Right lobe of liver (tissue), 6 donors: Measurements from ENCODE around the gene SEPTIN10. TPM values are rescaled to one million over a fixed set of nuclear protein-coding genes. Genes with fewer than 3 reads are reported as not detected.
"Not testable (repeated sequence)": the region's sequence is repeated elsewhere in the genome, so short reads cannot be mapped to it uniquely, and the experiment has no call there.

Source experiments
- ATAC-seq, 4 donors: fragments of 200-7000 bp; cut with Tn5 transposase; one replicate each; pipeline ENCODE4 v1.9.1; 2020; ENCODE audit warnings: mild to moderate bottlenecking in 4 of 4, moderate library complexity in 4 of 4
- DNase-seq, 3 donors: peaks; one replicate each; pipeline ENCODE4 v3.0.0-alpha.2; 2020
- H3K27ac ChIP-seq, 3 donors: fragments of 200-600 bp; one replicate each; pipeline ENCODE4 v1.8.0; 2022
- H3K27me3 ChIP-seq, 2 donors: fragments of 200-600 bp; one replicate each; pipeline ENCODE4 v1.8.0; 2022
- H3K36me3 ChIP-seq, 4 donors: fragments of 200-600 bp; sonication (generic) in 1 of 4; one replicate each; pipeline versions ENCODE4 v1.5.1 to v1.8.0; 2017 to 2022; ENCODE audit warnings: control low read depth in 1 of 4
- H3K4me1 ChIP-seq, 4 donors: fragments of 200-600 bp; sonication (generic) in 1 of 4; one replicate each; pipeline versions ENCODE4 v1.5.1 to v1.8.0; 2017 to 2022; ENCODE audit warnings: control low read depth in 1 of 4
- H3K4me3 ChIP-seq, 3 donors: fragments of 200-600 bp; one replicate each; pipeline ENCODE4 v1.8.0; 2022
- H3K9me3 ChIP-seq, 4 donors: fragments of 200-600 bp; sonication (generic) in 1 of 4; one replicate each; pipeline versions ENCODE4 v1.5.1 to v1.8.0; 2017 to 2022; ENCODE audit warnings: control low read depth in 1 of 4
- POLR2A ChIP-seq: fragments of 450-650 bp; IDR thresholded peaks from one replicate; pipeline ENCODE4 v1.6.1; 2017; ENCODE audit warnings: antibody characterized with exemption, mild to moderate bottlenecking
- WGBS: methylation state at CpG from one replicate; pipeline ENCODE4 v1.1.6; 2018; ENCODE audit warnings: low coverage, low lambda C conversion rate; ENCODE audit not compliant: insufficient coverage; ENCODE audit errors: missing lambda C conversion rate; 5-methylcytosine and 5-hydroxymethylcytosine counted together
- intact Hi-C, 2 donors: fragments of 100-400 bp; cut with DNase I; formaldehyde crosslinking; loops; one replicate each; pipeline versions ENCODE4 v1.11.2 to v1.14.1; 2022
- total RNA-seq, 6 experiments: library from RNA; depleted of rRNA in 2 of 6; stranded (reverse); fragments of >200 nt in 2 of 6; fragmentation: NEBNext Ultra II Directional in 3 of 6; extraction: Animal tissue kit (Norgen Biotek cat#: 25700) in 3 of 6; gene quantifications; one replicate each; pipeline versions ENCODE4 v1.1.0 to v1.2.4, GENCODE V29; 2016 to 2023
- TF ChIP-seq, protein P1 (sequence below), 4 donors: fragments of 200-600 bp in 3 of 4; fragments of 450-650 bp in 1 of 4; IDR thresholded peaks; one replicate each; pipeline versions ENCODE4 v1.5.1 to v1.8.0; 2016 to 2022; ENCODE audit warnings: antibody characterized with exemption in 4 of 4, mild to moderate bottlenecking in 2 of 4
- donor health status: DM: no; HTN: yes; CAD: no.
- donor health status: DM: no; HTN: no; CAD: no.
- donor health status: DM: no; HTN: no; CAD: no.
- donor health status: DM: no; HTN: yes; CAD: no.
- donor health status: DM: no; HTN: yes; CAD: no.

SEPTIN10 gene
- total RNA-seq, 6 experiments from 2014 or later, result 34.6 to 52.8 (median 40.8) TPM

DNA sequence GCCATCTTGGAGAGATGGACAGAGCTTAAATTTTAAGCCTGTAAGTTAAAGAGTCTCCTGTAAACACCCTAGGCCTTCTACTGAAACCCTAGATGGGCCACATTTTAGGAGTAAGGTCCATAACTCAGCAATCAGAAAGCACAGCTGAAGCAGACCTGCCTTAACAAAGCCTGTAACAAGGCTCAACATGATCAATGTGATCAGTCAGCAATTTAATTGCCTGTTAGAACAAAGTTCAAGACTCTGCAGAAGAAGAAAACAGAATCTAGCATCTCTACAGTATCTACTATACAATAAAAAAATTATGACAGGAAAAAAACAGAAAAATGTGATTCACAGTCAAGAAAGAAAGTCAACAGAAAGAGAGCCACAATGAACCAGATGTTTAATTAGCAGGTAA, 27.1 kb downstream of the SEPTIN10 start:
- no peak for ATAC-seq
- no peak for DNase-seq
- Histone ChIP-seq H3K4me1 (no peaks in the 10 kb centered on the region), H3K9me3 (no peaks in the 10 kb centered on the region), H3K27me3 (no peaks in the 10 kb centered on the region), H3K4me3 (no peak overlapping the region), H3K36me3 (no peaks in the 10 kb centered on the region), H3K27ac (no peak overlapping the region)
- intact Hi-C loops, result no loop called here
- no peak for TF ChIP-seq POLR2A
- TF ChIP-seq, protein P1, sequence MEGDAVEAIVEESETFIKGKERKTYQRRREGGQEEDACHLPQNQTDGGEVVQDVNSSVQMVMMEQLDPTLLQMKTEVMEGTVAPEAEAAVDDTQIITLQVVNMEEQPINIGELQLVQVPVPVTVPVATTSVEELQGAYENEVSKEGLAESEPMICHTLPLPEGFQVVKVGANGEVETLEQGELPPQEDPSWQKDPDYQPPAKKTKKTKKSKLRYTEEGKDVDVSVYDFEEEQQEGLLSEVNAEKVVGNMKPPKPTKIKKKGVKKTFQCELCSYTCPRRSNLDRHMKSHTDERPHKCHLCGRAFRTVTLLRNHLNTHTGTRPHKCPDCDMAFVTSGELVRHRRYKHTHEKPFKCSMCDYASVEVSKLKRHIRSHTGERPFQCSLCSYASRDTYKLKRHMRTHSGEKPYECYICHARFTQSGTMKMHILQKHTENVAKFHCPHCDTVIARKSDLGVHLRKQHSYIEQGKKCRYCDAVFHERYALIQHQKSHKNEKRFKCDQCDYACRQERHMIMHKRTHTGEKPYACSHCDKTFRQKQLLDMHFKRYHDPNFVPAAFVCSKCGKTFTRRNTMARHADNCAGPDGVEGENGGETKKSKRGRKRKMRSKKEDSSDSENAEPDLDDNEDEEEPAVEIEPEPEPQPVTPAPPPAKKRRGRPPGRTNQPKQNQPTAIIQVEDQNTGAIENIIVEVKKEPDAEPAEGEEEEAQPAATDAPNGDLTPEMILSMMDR (IDR thresholded peaks at IDR 0.05), result no peak

DNA sequence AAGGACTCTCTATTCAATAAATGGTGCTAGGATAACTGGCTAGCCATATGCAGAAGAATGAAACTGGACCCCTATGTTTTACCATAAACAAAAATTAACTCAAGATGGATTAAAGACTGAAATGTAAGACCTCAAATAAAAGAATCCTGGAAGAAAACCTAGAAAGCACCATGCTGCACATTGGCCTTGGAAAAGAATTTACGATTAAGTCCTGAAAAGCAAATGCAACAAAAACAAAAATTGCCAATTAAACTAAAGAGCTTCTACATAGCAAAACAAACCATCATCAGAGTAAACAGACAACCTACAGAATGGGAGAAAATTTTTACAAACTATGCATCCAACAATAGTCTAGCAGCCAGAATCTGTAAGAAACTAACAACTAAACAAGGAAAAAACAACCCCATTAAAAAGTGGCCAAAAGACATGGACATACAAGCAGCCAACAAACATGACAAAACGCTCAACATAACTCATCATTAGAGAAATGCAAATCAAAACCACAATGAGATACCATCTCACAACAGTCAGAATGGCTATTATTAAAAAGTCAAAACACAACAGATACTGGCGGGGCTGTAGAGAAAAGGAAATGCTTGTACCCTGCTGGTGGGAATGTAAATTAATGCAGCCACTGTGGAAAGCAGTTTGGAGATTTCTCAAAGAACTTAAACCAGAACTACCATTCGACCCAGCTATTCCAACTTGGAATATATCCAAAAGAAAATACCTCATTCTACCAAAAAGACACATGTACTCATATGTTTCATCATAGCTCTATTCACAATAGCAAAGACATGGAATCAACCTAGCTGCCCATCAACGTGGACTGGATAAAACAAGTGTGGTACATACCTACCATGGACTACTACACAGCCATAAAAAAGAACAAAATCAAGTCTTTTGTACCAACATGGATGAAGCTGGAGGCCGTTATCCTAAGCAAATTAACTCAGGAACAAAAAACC, 30.6 kb downstream of the SEPTIN10 start:
- WGBS, result 84% methylated on average over 6 of the region's 6 CpGs
- no peak for ATAC-seq
- no peaks in the 10 kb centered on the region for H3K36me3 ChIP-seq
- H3K27ac ChIP-seq, result no peak overlapping the region
- no peak for DNase-seq
- intact Hi-C loops, result no loop called here
- H3K4me1 ChIP-seq, result no peaks in the 10 kb centered on the region
- no peaks in the 10 kb centered on the region for H3K27me3 ChIP-seq
- no peak overlapping the region for H3K4me3 ChIP-seq
- TF ChIP-seq, protein P1 (IDR thresholded peaks at IDR 0.05), result no peak
- TF ChIP-seq POLR2A, result no peak
- no peaks in the 10 kb centered on the region for H3K9me3 ChIP-seq

DNA sequence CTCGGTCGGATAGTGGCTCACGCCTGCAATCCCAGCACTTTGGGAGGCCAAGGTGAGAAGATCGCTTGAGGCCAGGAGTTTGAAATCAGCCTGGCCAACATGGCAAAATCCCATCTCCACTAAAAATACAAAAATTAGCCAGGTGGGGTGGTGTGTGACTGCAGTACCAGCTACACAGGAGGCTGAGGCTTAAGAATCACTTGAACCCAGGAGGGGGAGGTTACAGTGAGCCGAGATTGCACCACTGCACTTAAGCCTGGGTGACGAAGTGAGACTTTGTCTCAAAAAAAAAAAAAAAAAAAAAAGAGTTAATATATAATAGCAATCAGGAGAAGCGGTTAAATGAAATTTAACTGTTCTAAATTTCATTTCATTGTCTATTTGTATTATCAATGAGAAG, 36.1 kb downstream of the SEPTIN10 start:
- H3K4me3 ChIP-seq, intact Hi-C loops, ATAC-seq, H3K9me3 ChIP-seq, H3K4me1 ChIP-seq, DNase-seq, H3K27ac ChIP-seq, H3K36me3 ChIP-seq, H3K27me3 ChIP-seq: not testable (repeated sequence)
- WGBS, result 80% methylated on average over 1 of the region's 7 CpGs

DNA sequence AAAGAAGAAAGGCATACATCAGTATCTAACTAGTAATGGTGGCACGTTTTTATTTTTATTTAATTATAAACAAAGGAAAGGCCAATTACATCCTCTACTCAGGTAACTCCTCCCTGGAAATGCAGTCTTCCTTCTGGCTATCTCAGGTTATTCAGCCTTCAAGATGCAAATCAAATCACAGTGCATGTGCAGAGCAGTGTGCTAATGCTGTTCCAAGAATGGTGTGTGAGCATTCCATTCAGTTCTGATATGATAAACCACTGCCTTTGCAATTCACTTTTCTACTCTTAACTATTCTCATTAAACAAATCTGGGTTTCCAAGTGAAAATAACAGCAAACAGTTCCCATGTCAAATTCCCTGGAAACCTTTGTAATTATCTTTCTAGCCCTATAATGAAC, 38.4 kb downstream of the SEPTIN10 start:
- H3K27me3 ChIP-seq, result no peaks in the 10 kb centered on the region
- TF ChIP-seq POLR2A, result no peak
- TF ChIP-seq, protein P1 (IDR thresholded peaks at IDR 0.05), result no peak
- H3K27ac ChIP-seq, result no peak overlapping the region
- intact Hi-C loops, result no loop called here
- H3K36me3 ChIP-seq, result no peaks in the 10 kb centered on the region
- 41% methylated on average over 1 of the region's 1 CpG for WGBS
- no peaks in the 10 kb centered on the region for H3K9me3 ChIP-seq
- H3K4me3 ChIP-seq, result no peak overlapping the region
- no peak for DNase-seq
- ATAC-seq, result no peak
- no peaks in the 10 kb centered on the region for H3K4me1 ChIP-seq

- intact Hi-C loops, result no loop called here
- Histone ChIP-seq H3K4me3 (no peak overlapping the region), H3K4me1 (peaks cover 0 to 3% (median 0%) of the 10 kb centered on the region in 4 donors), H3K27me3 (no peaks in the 10 kb centered on the region), H3K9me3 (no peaks in the 10 kb centered on the region), H3K36me3 (peaks cover 0 to 18% (median 0%) of the 10 kb centered on the region in 4 donors), H3K27ac (no peak overlapping the region)
- no peak for ATAC-seq
- DNase-seq, result no peak
- no peak for TF ChIP-seq POLR2A
- TF ChIP-seq, protein P1 (IDR thresholded peaks at IDR 0.05), result no peak
- 76% methylated on average over 4 of the region's 4 CpGs for WGBS
Measured at GRCh38 chr2:109563980-109564550, 49.7 kb downstream of the SEPTIN10 start.
